Astrocyte (in vitro differentiated cells and primary cell): ENCODE data around the gene COL5A1. TPM values are rescaled to one million over a fixed set of nuclear protein-coding genes. Genes with fewer than 3 reads are reported as not detected.

Experiments used
- DNase-seq: peaks from one replicate; pipeline ENCODE4 v3.0.0-alpha.2; 2010; ENCODE audit warnings: low read depth
- FAIRE-seq: peaks from 2 replicates; lab custom pipeline; 2011; peaks lifted over from hg19 to GRCh38; lab: Jason Lieb, UNC
- H2AFZ ChIP-seq: 2 replicates; pipeline ENCODE4 v1.6.0; 2012; ENCODE audit warnings: low read depth, low read length, inconsistent platforms
- H3K27ac ChIP-seq: 2 replicates; pipeline ENCODE4 v1.5.1; 2011; ENCODE audit warnings: low read depth, low read length, inconsistent platforms
- H3K27me3 ChIP-seq: 2 replicates; pipeline ENCODE4 v1.6.0; 2011; ENCODE audit warnings: low read length, inconsistent platforms; ENCODE audit not compliant: insufficient read depth
- H3K36me3 ChIP-seq: 2 replicates; pipeline ENCODE4 v1.5.1; 2011; ENCODE audit warnings: low read length, inconsistent platforms; ENCODE audit not compliant: insufficient read depth
- H3K4me1 ChIP-seq: 2 replicates; pipeline ENCODE4 v1.5.1; 2011; ENCODE audit warnings: low read length, inconsistent platforms; ENCODE audit not compliant: insufficient read depth
- H3K4me2 ChIP-seq: 2 replicates; pipeline ENCODE4 v1.6.0; 2012; ENCODE audit warnings: low read length, inconsistent platforms
- H3K4me3 ChIP-seq: 2 replicates; pipeline ENCODE4 v1.5.1; 2011; ENCODE audit warnings: low read depth, mild to moderate bottlenecking, low read length, inconsistent platforms; ENCODE audit not compliant: insufficient read depth
- H3K79me2 ChIP-seq: 2 replicates; pipeline ENCODE4 v1.6.0; 2012; ENCODE audit warnings: mild to moderate bottlenecking, low read length, inconsistent platforms; ENCODE audit not compliant: insufficient read depth
- H3K9ac ChIP-seq: 2 replicates; pipeline ENCODE4 v1.6.0; 2012; ENCODE audit warnings: mild to moderate bottlenecking, low read length, inconsistent platforms
- H3K9me3 ChIP-seq: 2 replicates; pipeline ENCODE4 v1.5.1; 2012; ENCODE audit warnings: low read depth, mild to moderate bottlenecking, low read length, inconsistent platforms; ENCODE audit not compliant: insufficient read depth
- H4K20me1 ChIP-seq: 2 replicates; pipeline ENCODE4 v1.6.0; 2012; ENCODE audit warnings: low read length, inconsistent platforms; ENCODE audit not compliant: insufficient read depth
- H3K27ac Mint-ChIP-seq: one replicate; pipeline ENCODE4 v1.8.0; 2021; ENCODE audit warnings: mild to moderate bottlenecking, mixed read lengths; ENCODE audit not compliant: unreplicated experiment
- H3K27me3 Mint-ChIP-seq: one replicate; pipeline ENCODE4 v1.8.0; 2021; ENCODE audit warnings: low read depth, mixed read lengths; ENCODE audit not compliant: unreplicated experiment
- H3K36me3 Mint-ChIP-seq: one replicate; pipeline ENCODE4 v1.8.0; 2021; ENCODE audit warnings: low read depth, mixed read lengths; ENCODE audit not compliant: unreplicated experiment
- H3K4me1 Mint-ChIP-seq: one replicate; pipeline ENCODE4 v1.8.0; 2021; ENCODE audit warnings: low read depth, mixed read lengths; ENCODE audit not compliant: unreplicated experiment
- H3K4me3 Mint-ChIP-seq: one replicate; pipeline ENCODE4 v1.8.0; 2021; ENCODE audit warnings: mild to moderate bottlenecking, moderate library complexity, mixed read lengths; ENCODE audit not compliant: unreplicated experiment
- H3K9me3 Mint-ChIP-seq: one replicate; pipeline ENCODE4 v1.8.0; 2021; ENCODE audit warnings: mild to moderate bottlenecking, mixed read lengths; ENCODE audit not compliant: unreplicated experiment
- CTCF ChIP-seq: IDR thresholded peaks from 2 replicates; pipeline ENCODE4 v1.5.1; 2011; ENCODE audit warnings: low read depth, mild to moderate bottlenecking, inconsistent platforms, low read length, moderate library complexity; ENCODE audit not compliant: insufficient read depth
- EZH2 ChIP-seq: IDR thresholded peaks from 2 replicates; pipeline ENCODE4 v1.6.1; 2012; ENCODE audit warnings: mild to moderate bottlenecking, low read length, inconsistent platforms; ENCODE audit not compliant: insufficient read depth
- total RNA-seq: library from RNA; stranded (reverse); gene quantifications from 2 replicates; pipeline ENCODE4 v1.2.1, GENCODE V29; 2021

COL5A1 gene
- total RNA-seq, 1 donor from 2014 or later = 1,055 TPM

DNA sequence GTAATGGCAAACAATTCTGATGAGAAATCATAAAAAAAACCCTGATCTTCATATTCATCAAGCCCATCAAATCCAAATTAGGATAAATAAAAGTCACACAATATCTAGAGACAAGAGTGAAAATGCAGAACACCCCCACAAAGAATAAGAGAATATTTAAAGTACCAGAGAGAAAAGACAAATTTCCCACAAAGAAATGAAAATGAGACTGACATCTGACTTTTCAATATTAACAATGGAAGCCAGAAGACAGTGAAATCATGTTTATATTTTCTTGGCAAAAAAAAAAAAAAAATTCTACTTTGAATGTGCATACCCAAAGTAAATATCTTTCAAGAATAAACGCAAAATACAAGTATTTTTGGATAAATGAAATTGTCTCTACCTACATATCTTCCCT lies 28.9 kb upstream of the COL5A1 start:
- H3K4me1 Mint-ChIP-seq = peaks cover 5% of the 10 kb centered on the region
- no peak overlapping the region for H2AFZ ChIP-seq
- no peak overlapping the region for H3K4me2 ChIP-seq
- H3K79me2 ChIP-seq = no peaks in the 10 kb centered on the region
- H3K36me3 Mint-ChIP-seq = peaks cover 7% of the 10 kb centered on the region
- no peak overlapping the region for H3K9ac ChIP-seq
- peaks cover 2% of the 10 kb centered on the region for H3K4me1 ChIP-seq
- H3K4me3 ChIP-seq = no peak overlapping the region
- no peak for TF ChIP-seq CTCF
- TF ChIP-seq EZH2 = no peak
- no peak overlapping the region for H3K4me3 Mint-ChIP-seq
- H3K27me3 ChIP-seq = no peaks in the 10 kb centered on the region
- H3K36me3 ChIP-seq = no peaks in the 10 kb centered on the region
- no peak overlapping the region for H3K27ac Mint-ChIP-seq
- DNase-seq = no peak
- no peaks in the 10 kb centered on the region for H4K20me1 ChIP-seq
- no peaks in the 10 kb centered on the region for H3K9me3 ChIP-seq
- H3K9me3 Mint-ChIP-seq = peaks cover 8% of the 10 kb centered on the region
- H3K27ac ChIP-seq = no peak overlapping the region
- no peaks in the 10 kb centered on the region for H3K27me3 Mint-ChIP-seq
- no peak for FAIRE-seq

DNA sequence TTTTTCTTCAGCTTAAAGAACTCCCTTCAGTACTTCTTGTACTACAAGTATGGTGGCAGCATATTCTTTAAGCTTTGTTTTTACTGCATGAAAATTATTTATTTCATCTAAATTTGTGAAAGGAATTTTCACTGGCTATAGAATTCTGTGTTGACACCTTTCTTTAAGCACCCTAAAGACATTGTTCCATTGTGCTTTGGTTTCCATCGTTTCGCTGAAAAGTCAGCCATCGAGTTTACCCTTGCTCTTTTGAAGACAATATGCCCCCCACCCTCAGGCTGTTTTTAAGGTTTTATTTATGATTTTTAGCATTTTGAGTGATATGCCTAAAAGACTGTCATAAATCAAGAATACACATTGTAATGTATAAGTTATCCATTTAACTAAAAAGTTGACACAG lies 27.3 kb upstream of the COL5A1 start:
- H3K27ac ChIP-seq = no peak overlapping the region
- Mint-ChIP-seq H3K27ac (no peak overlapping the region), H3K9me3 (peaks cover 5% of the 10 kb centered on the region), H3K4me1 (peaks cover 5% of the 10 kb centered on the region), H3K27me3 (no peaks in the 10 kb centered on the region), H3K36me3 (peaks cover 7% of the 10 kb centered on the region), H3K4me3 (no peak overlapping the region)
- H3K27me3 ChIP-seq = no peaks in the 10 kb centered on the region
- no peaks in the 10 kb centered on the region for H4K20me1 ChIP-seq
- no peak overlapping the region for H2AFZ ChIP-seq
- FAIRE-seq (no peak), DNase-seq (no peak)
- no peak overlapping the region for H3K4me3 ChIP-seq
- no peaks in the 10 kb centered on the region for H3K36me3 ChIP-seq
- H3K9ac ChIP-seq = no peak overlapping the region
- peaks cover 5% of the 10 kb centered on the region for H3K4me1 ChIP-seq
- TF ChIP-seq CTCF (no peak), EZH2 (no peak)
- no peak overlapping the region for H3K4me2 ChIP-seq
- H3K79me2 ChIP-seq = no peaks in the 10 kb centered on the region
- H3K9me3 ChIP-seq = no peaks in the 10 kb centered on the region

GRCh38 chr9:134616341-134616740 lies 25.3 kb upstream of the COL5A1 start:
- DNase-seq (no peak), FAIRE-seq (no peak)
- Mint-ChIP-seq H3K36me3 (peaks cover 3% of the 10 kb centered on the region), H3K4me3 (no peak overlapping the region), H3K27ac (no peak overlapping the region), H3K9me3 (peaks cover 5% of the 10 kb centered on the region), H3K27me3 (no peaks in the 10 kb centered on the region), H3K4me1 (peaks cover 13% of the 10 kb centered on the region)
- Histone ChIP-seq H3K79me2 (no peaks in the 10 kb centered on the region), H3K4me3 (no peak overlapping the region), H3K27ac (no peak overlapping the region), H3K9ac (no peak overlapping the region), H2AFZ (no peak overlapping the region), H3K4me2 (no peak overlapping the region), H4K20me1 (no peaks in the 10 kb centered on the region), H3K27me3 (no peaks in the 10 kb centered on the region), H3K9me3 (no peaks in the 10 kb centered on the region), H3K4me1 (peaks cover 11% of the 10 kb centered on the region), H3K36me3 (no peaks in the 10 kb centered on the region)
- TF ChIP-seq CTCF (no peak), EZH2 (no peak)
